Fibroblast of lung (primary cell): ENCODE results near the gene HMGB2. TPM values are rescaled to one million over a fixed set of nuclear protein-coding genes. Genes with fewer than 3 reads are reported as not detected.

ENCODE experiments used
- DNase-seq, 2 donors: peaks; one replicate each; pipeline versions ENCODE4 v3.0.0 to v3.0.0-alpha.2; 2010; ENCODE audit warnings: low read depth in 2 of 2
- H2AFZ ChIP-seq: 2 replicates; pipeline ENCODE4 v1.5.1; 2012; ENCODE audit warnings: low read length, control low read depth, inconsistent platforms
- H3K27ac ChIP-seq: 2 replicates; pipeline ENCODE4 v1.5.1; 2011; ENCODE audit warnings: low read length, control low read depth; ENCODE audit not compliant: insufficient read depth
- H3K27me3 ChIP-seq: 2 replicates; pipeline ENCODE4 v1.5.1; 2011; ENCODE audit warnings: mild to moderate bottlenecking, low read length; ENCODE audit not compliant: control insufficient read depth, insufficient read depth
- H3K36me3 ChIP-seq: 2 replicates; pipeline ENCODE4 v1.5.1; 2011; ENCODE audit warnings: low read length; ENCODE audit not compliant: control insufficient read depth, insufficient read depth
- H3K4me1 ChIP-seq: 2 replicates; pipeline ENCODE4 v1.5.1; 2011; ENCODE audit warnings: low read length; ENCODE audit not compliant: control insufficient read depth, insufficient read depth; ENCODE audit errors: extremely low read depth
- H3K4me2 ChIP-seq: 2 replicates; pipeline ENCODE4 v1.5.1; 2011; ENCODE audit warnings: low read length, control low read depth; ENCODE audit not compliant: insufficient read depth; ENCODE audit errors: extremely low read depth
- H3K4me3 ChIP-seq, 4 experiments: fragments of 200-600 bp in 1 of 4; sonication (generic) in 1 of 4; replicated peaks in 1 of 4; 2 replicates each; pipeline ENCODE4 v1.5.1; 2011 to 2016; ENCODE audit warnings: low read length in 4 of 4, low read depth in 3 of 4, mild to moderate bottlenecking in 3 of 4, control low read depth in 2 of 4, inconsistent platforms in 1 of 4, mixed read lengths in 1 of 4; ENCODE audit not compliant: insufficient read depth in 1 of 4; ENCODE audit errors: control extremely low read depth in 1 of 4
- H3K79me2 ChIP-seq: 2 replicates; pipeline ENCODE4 v1.5.1; 2012; ENCODE audit warnings: mild to moderate bottlenecking, low read length, inconsistent platforms; ENCODE audit not compliant: control insufficient read depth, insufficient read depth
- H3K9ac ChIP-seq: 2 replicates; pipeline ENCODE4 v1.5.1; 2011; ENCODE audit warnings: mild to moderate bottlenecking, low read length, control low read depth; ENCODE audit not compliant: insufficient read depth
- H3K9me3 ChIP-seq: 2 replicates; pipeline ENCODE4 v1.5.1; 2012; ENCODE audit warnings: low read depth, low read length; ENCODE audit not compliant: control insufficient read depth, insufficient read depth
- H4K20me1 ChIP-seq: 2 replicates; pipeline ENCODE4 v1.5.1; 2011; ENCODE audit warnings: low read length; ENCODE audit not compliant: control insufficient read depth, insufficient read depth; ENCODE audit errors: extremely low read depth
- CTCF ChIP-seq, 2 donors: IDR thresholded peaks in 1 of 2; conservative IDR thresholded peaks in 1 of 2; 1 replicate in 1 of 2; 2 replicates in 1 of 2; pipeline ENCODE4 v1.5.1; 2011 to 2012; ENCODE audit warnings: low read length in 2 of 2, control low read depth in 1 of 2, inconsistent platforms in 1 of 2, low read depth in 1 of 2, mild to moderate bottlenecking in 1 of 2
- EZH2 ChIP-seq: IDR thresholded peaks from 2 replicates; pipeline ENCODE4 v1.5.1; 2012; ENCODE audit warnings: low read length, control low read depth, mild to moderate bottlenecking; ENCODE audit errors: missing control alignments
- polyA plus RNA-seq, 2 donors: library from polyadenylated mRNA; depleted of rRNA in 1 of 2; stranded (reverse) in 1 of 2; unstranded in 1 of 2; fragments of >200 nt; gene quantifications; 2 replicates each; pipeline ENCODE4 v1.2.1, GENCODE V29; 2011 to 2012; ENCODE audit warnings: missing spikeins in 1 of 2
- total RNA-seq: library from RNA; depleted of rRNA; stranded (reverse); fragments of >200 nt; gene quantifications from 2 replicates; pipeline ENCODE4 v1.2.1, GENCODE V29; 2014

Gene HMGB2
- total and polyA plus RNA-seq, 2 donors (not counting 1 experiment from before 2014, with no cell fraction given): 123 to 183 TPM

GRCh38 chr4:173282256-173282562, 51.9 kb downstream of the HMGB2 start:
- Histone ChIP-seq H3K79me2 (no peaks in the 10 kb centered on the region), H3K27me3 (no peaks in the 10 kb centered on the region), H3K9me3 (no peaks in the 10 kb centered on the region), H3K9ac (no peak overlapping the region), H3K4me1 (no peaks in the 10 kb centered on the region), H4K20me1 (no peaks in the 10 kb centered on the region), H2AFZ (no peak overlapping the region), H3K4me2 (no peak overlapping the region), H3K27ac (no peak overlapping the region), H3K36me3 (no peaks in the 10 kb centered on the region), H3K4me3 (no peak overlapping the region)
- DNase-seq: no peak
- no peak for TF ChIP-seq EZH2
- TF ChIP-seq CTCF (conservative IDR thresholded peaks at IDR 0.05 in 1 of 2, IDR thresholded peaks at IDR 0.05 in 1 of 2; ENCODE audit: low read depth in 1 of 2, low read length in 2 of 2): no peak

GRCh38 chr4:173281406-173282255, 52.5 kb downstream of the HMGB2 start:
- TF ChIP-seq EZH2 (no peak), CTCF (conservative IDR thresholded peaks at IDR 0.05 in 1 of 2, IDR thresholded peaks at IDR 0.05 in 1 of 2; ENCODE audit: low read depth in 1 of 2, low read length in 2 of 2) (no peak)
- H3K9ac ChIP-seq: no peak overlapping the region
- H4K20me1 ChIP-seq: no peaks in the 10 kb centered on the region
- H3K27me3 ChIP-seq: no peaks in the 10 kb centered on the region
- H3K36me3 ChIP-seq: no peaks in the 10 kb centered on the region
- H3K4me2 ChIP-seq: no peak overlapping the region
- no peaks in the 10 kb centered on the region for H3K9me3 ChIP-seq
- H3K79me2 ChIP-seq: no peaks in the 10 kb centered on the region
- no peak for DNase-seq
- H3K4me1 ChIP-seq: no peaks in the 10 kb centered on the region
- H3K27ac ChIP-seq: no peak overlapping the region
- no peak overlapping the region for H3K4me3 ChIP-seq
- H2AFZ ChIP-seq: no peak overlapping the region

Other genes starting within 250 kb of the HMGB2 start
- 25.4 and 45.4 TPM in 2 replicates for gene GALNT7, start 165.5 kb downstream of the HMGB2 start, total RNA-seq
- 26.7 and 40.4 TPM in 2 replicates for gene GALNT7, start 165.5 kb downstream of the HMGB2 start, polyA plus RNA-seq
- 33.4 and 101 TPM in 2 replicates for gene SAP30, start 36.6 kb upstream of the HMGB2 start, total RNA-seq
- 32.5 and 33.6 TPM in 2 replicates for gene SAP30, start 36.6 kb upstream of the HMGB2 start, polyA plus RNA-seq
- 0.17 and 1.0 TPM in 2 replicates for gene SCRG1, start 64.8 kb upstream of the HMGB2 start, total RNA-seq
- 0.20 and 0.39 TPM in 2 replicates for gene SCRG1, start 64.8 kb upstream of the HMGB2 start, polyA plus RNA-seq
- under 0.01 TPM in 2 replicates for gene HAND2, start 195.9 kb upstream of the HMGB2 start, total RNA-seq
- gene HAND2, start 195.9 kb upstream of the HMGB2 start, polyA plus RNA-seq: 0.25 and 0.51 TPM in 2 replicates